ENCODE results near the gene BRD7.

Gene BRD7

DNA sequence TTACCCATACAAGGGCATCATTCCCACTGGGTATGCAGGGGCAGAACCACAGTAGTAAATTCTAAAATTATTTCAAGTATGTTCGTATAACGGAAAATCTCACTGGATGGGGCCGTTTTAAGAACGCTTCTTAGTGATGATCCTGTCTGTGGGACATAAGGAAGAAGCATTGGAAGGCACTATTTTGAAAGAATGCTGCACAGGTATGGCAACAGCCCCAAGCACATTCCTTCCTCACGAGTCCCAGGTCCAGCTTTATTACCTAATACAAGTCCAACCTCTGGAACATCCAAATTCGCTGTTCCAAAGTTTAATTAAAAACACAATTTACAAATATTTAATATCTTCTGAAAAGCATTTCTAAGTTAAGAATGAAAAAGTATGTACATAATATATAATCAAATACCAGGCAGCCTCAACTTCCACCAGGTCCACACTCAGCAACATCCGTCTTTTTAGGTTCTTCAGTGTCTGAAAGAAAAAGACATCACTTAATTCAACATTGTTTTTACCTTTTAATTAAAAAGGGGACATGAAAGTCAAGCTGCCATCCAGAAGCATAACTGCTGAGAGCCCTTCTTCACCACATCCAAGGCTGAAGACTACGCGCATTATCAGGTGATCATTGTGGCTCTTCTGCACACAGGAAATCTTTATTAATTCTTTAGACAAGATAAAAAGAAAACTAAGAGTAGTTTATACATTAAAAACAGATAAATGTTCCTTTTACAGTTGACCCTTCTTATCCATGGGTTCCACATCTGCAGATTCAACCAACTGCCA, 49.8 kb downstream of the BRD7 start:
- DNase-seq = no peak

DNA sequence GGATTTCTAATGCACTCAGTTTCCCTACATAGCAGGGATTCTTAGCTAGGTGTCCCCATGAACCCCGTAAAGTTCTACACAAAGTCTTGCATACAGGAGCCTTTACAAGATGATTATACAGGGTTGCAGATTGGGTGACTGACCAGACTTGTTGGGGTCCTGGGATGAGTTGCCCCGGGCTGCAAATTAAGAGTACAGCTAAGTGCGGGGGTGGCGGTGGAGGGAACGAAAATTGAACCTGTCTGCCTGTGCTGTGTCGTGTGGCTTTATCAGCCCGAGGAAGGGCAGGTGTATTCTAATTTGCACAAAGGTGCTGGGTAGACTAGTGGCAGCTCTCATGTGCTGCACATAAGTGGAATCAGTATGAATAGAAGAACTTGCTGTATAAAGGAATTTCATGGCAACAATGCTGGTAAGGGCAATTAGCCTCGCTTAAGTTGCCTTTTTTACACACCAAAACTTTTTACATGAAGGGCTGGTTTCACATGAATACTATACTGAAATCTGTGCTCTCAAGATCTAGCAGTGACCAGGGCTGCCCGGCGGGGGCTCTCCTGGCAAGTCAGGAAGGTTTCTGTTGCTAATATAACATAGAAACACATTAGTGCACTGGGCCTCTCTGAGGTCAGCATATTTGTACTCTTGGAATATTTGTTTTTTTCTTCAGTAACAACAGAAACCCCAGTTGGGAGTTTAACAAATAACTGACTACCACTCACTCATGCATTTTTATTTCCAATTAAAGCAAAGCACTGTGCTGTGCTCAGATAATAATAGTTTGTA, 51.7 kb downstream of the BRD7 start:
- DNase-seq = no peak

- no peak for DNase-seq
Measured at GRCh38 chr16:50316102-50316847, 52.5 kb downstream of the BRD7 start.

GRCh38 chr16:50315346-50315997, 53.3 kb downstream of the BRD7 start:
- DNase-seq = no peak

- DNase-seq = no peak
Measured at GRCh38 chr16:50314665-50315064, 54.1 kb downstream of the BRD7 start.

DNA sequence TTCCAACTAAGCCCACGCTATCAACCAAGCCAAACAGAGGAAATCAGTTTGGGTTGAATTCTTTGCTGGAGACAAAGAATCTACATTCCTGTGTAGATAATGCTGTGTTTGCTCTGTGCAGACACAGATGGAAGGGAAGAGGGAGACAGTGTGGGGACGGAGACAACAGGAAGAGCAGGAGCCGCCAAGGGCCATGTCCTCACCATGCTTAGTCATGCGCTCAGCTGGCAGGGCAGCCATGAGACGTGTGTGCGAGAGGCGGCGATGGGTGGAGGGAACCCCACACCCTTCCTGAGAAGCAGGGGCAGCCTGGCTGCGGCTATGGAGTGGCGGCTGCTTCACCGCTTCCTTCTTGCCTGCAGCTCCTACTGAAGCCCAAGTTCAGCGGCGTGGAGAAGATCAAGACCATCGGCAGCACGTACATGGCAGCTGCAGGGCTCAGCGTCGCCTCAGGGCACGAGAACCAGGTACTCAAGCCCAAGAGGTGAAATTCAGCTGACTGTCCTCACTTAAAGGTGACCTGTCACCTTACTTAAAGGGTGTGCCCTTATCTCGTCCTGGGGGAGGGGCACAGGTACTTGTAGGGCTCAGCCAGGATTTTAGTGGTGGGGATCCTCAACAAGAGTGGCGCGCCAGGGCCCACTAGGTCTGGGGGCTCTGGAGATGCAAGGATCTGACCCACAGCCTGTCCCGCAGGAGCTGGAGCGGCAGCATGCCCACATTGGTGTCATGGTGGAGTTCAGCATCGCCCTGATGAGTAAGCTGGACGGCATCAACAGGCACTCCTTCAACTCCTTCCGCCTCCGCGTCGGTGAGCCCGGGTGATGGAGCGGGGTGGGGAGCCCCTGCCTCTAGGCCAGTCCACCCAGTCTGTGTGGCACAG, 55.0 kb downstream of the BRD7 start:
- DNase-seq = no peak

DNA sequence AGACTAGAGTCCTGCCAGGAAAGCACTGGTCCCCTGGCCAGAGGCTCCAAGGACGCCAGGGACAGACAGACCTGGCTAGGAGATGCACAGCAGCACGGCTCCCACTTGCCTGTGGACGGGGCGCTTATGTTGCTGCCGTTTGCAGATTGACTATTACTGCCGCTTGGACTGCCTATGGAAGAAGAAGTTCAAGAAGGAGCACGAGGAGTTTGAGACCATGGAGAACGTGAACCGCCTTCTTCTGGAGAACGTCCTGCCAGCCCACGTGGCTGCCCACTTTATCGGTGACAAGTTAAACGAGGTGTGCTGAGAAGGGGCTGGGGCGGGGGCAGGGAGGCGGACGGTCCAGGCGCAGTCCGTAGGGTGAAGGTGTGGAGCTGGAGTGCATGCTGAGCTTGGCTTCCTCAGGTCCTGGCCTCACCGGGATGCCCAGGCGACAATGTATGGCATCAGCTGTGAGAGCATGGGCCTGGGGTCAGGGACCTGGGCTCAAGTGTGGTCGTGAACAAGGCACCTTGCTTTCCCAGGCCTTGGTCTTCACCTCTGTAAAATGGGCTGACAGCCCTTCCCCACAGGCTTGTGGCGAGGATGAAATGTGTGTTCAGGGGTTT, 56.8 kb downstream of the BRD7 start:
- DNase-seq = no peak

DNA sequence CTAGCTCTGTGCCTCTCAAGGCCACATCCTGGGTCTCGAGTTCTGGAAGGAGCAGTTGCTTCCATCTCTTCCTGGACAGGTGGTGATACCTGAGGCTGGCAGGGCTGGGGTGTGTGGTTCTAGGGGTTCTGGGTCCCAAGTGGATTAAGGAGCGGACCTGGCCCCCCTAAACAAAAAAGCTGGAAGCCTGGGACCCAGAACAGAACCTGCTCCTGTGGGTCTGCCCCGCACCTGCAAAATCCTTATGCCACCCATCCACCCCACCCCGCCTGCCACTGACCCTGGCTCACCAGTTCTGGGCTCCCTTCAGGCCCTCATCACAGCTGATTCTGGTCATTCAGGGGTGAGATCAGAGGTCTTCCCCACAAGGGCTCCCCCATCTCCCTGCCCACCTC, 57.7 kb downstream of the BRD7 start:
- no peak for DNase-seq

GRCh38 chr16:50310308-50311133, 58.3 kb downstream of the BRD7 start:
- no peak for DNase-seq

- no peak for DNase-seq
Measured at GRCh38 chr16:50309527-50310307, 59.1 kb downstream of the BRD7 start.

GRCh38 chr16:50309156-50309526, 59.6 kb downstream of the BRD7 start:
- DNase-seq = no peak

- DNase-seq = no peak
Measured at GRCh38 chr16:50308237-50308965, 60.4 kb downstream of the BRD7 start.

- no peak for DNase-seq
Measured at GRCh38 chr16:50306287-50306686, 62.5 kb downstream of the BRD7 start.

DNA sequence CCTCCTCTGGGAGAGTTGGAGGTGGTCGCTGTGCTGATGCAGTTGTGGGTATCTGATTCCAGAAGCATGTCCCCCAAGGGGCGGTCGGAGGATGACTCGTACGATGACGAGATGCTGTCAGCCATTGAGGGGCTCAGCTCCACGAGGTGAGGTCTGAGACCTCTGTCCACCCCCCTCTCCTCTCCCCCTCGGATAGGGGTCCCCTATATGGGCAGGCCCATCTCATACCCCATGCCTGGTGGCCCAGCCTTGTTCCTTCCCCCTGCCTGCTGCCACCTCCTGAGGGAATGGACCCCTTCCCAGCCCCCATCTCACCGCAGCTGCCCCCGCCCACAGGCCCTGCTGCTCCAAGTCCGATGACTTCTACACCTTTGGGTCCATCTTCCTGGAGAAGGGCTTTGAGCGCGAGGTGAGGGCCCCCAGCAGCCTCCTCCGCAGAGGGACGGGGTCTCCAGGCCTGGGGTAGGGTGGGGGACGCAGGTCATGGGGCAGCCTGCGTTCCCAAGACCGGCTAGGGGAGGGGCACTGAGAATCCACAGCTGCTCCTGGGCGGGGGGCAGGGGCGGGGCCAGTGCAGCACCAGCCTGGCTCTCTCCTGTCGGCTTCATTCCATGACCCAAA, 63.2 kb downstream of the BRD7 start:
- DNase-seq = no peak

- no peak for DNase-seq
Measured at GRCh38 chr16:50304467-50305440, 64.0 kb downstream of the BRD7 start.

- no peak for DNase-seq
Measured at GRCh38 chr16:50303605-50304466, 65.0 kb downstream of the BRD7 start.
